Measurements from ENCODE around the gene TDRD9.
"Not testable (repeated sequence)": the region's sequence is repeated elsewhere in the genome, so short reads cannot be mapped to it uniquely, and the experiment has no call there.

The TDRD9 gene, protein sequence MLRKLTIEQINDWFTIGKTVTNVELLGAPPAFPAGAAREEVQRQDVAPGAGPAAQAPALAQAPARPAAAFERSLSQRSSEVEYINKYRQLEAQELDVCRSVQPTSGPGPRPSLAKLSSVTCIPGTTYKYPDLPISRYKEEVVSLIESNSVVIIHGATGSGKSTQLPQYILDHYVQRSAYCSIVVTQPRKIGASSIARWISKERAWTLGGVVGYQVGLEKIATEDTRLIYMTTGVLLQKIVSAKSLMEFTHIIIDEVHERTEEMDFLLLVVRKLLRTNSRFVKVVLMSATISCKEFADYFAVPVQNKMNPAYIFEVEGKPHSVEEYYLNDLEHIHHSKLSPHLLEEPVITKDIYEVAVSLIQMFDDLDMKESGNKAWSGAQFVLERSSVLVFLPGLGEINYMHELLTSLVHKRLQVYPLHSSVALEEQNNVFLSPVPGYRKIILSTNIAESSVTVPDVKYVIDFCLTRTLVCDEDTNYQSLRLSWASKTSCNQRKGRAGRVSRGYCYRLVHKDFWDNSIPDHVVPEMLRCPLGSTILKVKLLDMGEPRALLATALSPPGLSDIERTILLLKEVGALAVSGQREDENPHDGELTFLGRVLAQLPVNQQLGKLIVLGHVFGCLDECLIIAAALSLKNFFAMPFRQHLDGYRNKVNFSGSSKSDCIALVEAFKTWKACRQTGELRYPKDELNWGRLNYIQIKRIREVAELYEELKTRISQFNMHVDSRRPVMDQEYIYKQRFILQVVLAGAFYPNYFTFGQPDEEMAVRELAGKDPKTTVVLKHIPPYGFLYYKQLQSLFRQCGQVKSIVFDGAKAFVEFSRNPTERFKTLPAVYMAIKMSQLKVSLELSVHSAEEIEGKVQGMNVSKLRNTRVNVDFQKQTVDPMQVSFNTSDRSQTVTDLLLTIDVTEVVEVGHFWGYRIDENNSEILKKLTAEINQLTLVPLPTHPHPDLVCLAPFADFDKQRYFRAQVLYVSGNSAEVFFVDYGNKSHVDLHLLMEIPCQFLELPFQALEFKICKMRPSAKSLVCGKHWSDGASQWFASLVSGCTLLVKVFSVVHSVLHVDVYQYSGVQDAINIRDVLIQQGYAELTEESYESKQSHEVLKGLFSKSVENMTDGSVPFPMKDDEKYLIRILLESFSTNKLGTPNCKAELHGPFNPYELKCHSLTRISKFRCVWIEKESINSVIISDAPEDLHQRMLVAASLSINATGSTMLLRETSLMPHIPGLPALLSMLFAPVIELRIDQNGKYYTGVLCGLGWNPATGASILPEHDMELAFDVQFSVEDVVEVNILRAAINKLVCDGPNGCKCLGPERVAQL (N-terminal part only)

DNA sequence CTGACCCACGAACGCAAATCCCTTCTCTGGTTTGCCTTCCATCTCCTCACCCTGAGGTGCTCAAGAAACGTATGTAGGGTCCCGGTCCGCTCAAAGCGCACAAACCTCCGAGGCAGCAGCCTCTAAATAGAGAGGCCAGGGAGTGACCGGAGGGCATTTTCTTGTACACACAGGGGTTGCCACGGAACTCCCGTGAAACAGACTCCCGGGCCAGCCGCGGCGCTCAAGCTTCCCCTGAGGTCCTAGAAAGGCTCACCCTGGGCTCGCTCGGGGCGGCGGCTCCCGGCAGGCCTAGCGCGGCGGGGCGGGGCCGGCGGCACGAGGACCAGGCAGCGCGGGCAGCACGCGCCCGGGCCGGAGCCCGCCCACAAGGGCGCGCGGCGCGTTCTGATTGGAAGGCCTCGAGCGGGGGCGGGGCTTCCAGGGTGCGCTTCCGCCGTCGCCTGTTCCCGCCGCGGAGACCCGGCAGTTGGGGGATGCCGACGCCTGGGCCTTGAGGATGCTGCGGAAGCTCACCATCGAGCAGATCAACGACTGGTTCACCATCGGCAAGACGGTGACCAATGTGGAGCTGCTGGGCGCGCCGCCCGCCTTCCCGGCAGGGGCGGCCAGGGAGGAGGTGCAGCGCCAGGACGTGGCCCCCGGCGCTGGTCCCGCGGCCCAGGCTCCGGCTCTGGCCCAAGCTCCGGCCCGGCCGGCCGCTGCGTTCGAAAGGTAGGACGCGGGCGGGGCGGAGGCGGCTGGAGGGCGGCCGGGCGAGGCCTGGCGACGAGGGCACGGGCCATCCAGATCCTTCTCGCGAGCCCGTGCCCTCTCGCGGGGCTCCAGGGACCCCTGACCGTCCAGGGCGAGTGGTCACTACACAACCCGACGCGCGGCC lies at the start of gene TDRD9:
Gene TDRD9, plus strand, starts transcription at position 446 of the 880 bp plus-strand sequence. Its CDS starts 54 bp downstream, at position 500.
- no peak for DNase-seq (ENCODE audit: low read depth in 2 of 2)

DNA sequence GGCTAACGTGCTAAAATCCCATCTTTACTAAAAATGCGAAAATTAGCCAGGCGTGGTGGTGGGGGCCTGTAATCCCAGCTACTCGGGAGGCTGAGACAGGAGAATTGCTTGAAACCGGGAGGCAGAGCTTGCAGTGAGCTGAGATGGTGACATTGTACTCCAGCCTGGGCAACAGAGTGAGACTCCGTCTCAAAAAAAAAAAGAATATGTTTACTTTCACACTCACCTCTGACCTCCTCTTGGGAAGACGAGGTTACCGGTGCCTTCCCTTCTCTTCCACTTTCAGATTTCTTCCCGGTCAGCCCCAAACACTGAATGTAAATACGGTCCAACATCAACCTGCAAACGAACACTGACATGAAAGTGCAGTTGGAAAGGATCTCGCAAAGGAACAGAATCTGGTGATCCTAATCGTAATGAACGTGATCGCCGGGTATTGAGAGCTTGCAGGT lies 49.1 kb upstream of the TDRD9 start:
- DNase-seq (ENCODE audit: low read depth in 2 of 2): no peak

DNA sequence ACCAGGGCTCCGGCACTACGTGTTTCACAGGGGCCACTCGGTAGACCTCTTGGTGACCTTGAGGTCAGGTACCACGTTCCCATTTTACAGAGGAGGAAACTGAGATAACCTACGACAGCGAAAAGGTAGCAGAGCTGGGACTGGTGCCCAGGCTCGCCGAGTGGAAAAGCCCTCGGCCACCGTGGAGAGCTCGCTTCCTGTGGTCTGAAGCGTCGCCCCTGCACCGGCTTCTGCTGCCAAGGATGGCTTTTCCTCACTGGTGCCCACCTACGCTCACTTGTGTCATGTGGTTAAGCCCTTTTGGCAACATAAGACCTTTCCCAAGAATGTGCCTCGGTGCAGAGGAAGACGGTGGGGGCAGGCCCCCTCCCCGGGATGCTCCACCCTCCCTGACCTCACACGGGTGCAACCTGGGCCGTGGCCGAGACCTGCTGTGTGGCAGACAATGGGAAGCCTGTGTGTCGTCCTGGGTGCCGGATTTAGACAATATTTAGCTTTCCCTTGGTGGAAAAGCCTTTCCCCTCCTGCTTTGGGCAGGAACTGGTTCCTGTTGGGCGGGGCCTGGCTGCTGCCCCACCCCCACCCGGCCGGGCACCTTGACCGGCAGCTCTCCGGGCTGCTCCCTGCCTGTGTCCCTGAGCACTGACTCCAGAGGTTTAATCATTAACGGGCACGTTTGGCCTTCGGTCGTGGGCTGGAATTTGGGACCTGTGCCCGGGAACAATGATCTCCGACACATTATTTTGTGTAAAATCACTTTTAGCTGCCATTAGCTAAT lies 48.5 kb upstream of the TDRD9 start:
- DNase-seq (ENCODE audit: low read depth in 2 of 2): no peak

DNA sequence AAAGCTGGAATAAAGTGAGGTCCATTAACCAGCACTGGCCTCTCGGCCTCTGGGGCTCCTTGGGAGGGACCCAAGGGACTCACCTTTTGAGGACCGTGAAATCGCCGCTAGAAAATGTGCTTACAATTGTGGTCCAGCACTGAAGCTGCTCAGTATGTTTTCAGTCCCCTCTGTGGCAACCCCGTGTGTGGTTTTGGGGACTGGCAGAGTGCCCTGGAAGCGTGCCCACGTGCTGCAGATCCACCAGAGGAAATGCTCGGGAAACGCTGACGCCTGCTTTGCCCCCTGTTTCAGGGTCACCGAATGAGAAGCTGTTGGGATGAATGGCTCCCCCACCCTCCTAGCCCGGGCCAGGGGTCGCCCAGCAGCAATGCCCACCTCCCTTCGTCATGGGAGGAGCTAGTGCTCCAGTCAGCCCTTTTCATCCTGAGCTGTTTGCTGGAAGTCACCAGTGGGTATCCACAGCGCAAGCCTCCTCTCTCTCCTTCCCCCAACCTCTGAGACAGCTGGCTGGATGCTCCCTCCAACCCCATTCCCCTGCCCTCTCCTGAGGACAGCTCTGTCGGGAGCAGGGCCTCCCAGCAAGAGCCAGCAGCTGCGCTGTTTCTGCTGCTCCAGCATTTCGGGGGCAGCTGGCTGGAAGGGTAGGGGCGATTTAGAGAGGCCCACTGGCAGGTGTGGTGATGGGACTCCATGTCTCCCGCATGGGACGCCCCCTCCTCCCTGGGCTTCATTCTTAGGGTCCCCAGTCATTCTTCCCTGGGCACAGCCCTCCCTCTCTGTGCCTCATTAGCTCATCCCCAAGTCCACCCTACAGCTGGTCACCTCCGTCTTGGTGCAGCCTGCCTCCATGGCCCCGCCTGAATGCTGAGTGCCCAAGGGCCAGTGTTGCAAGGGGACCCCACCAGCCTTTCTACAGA lies 47.6 kb upstream of the TDRD9 start:
- no peak for DNase-seq (ENCODE audit: low read depth in 2 of 2)

DNA sequence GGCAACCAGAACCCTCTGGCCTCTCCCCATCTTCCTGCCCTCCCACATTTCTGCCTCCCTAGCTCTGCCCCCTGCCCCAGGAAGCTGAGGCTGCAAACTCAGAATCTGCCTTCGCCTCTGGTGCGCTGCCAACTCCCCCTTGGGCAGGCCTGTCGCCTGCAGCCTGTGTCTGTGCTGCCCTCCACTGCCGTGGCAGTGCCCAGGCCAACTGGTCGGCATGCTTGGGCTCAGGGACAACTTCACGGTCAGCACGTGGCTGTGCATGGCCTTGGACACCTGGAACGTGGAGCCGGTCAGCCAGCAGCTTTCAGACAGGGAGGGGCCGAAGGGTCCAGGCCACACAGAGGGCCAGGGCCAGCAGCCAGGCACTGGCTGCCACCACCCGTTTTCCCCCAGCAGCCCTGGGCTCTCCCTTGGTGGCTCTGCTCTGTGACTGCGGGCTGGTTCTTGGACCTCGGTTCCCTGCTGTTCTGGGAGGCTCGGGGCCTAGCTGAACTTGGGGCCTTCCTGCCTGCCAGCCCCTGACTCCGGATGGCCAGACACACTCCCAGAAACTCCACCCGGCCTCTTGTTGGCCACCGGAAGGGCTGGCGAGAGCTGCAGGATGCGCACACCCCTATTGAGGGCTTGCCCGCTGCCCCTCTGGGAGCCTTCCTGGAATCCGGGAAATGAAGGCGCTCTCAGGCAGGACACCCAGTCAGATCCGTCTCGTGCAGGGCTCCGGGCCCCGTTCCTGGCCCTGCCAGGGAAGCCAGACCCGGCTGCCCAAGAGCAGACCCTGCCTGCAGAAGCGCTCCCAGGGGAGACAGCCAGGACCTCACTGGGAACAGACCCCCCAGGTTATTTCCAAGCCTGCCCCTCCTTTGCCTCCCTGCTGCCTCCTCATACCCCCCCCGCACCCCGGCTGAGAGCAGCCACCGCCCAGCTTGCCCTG lies 46.7 kb upstream of the TDRD9 start:
- no peak for DNase-seq (ENCODE audit: low read depth in 2 of 2)

DNA sequence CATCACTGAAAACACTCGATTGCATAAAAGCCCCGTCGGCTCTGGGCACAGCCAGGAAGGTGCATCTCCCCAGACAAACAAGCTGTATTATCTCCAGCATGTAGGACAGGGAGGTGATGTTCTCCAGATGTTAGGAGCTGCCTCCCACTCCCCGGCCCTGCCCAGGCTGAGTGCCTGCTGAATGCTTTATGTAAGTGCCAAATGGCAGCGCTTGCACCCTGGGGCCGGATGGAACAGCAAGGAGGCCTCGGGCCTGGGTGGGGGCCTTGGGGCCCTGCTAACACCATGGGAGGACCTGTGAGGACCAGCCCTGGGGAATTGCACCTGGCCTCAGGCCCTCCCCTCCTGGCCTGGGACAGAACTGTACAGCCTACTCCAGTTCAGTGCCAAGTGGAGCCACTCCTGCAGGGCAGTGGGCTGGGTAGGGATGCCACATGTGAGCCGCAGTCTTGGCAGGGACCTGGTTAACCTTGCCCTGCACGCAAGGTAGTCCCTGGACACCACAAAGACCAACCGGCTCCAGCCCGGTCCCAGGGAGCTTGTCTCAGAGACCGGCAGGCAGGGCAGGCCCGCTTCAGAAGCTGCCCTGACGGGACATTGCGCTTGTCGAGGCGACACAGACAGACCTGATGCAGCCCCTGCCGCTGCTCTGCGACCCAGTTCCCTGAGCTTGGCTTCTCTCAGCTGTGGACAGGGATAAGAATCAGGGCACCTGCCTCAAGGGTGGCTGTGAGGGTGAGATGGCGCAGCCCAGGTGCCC lies 45.6 kb upstream of the TDRD9 start:
- no peak for DNase-seq (ENCODE audit: low read depth in 2 of 2)

DNA sequence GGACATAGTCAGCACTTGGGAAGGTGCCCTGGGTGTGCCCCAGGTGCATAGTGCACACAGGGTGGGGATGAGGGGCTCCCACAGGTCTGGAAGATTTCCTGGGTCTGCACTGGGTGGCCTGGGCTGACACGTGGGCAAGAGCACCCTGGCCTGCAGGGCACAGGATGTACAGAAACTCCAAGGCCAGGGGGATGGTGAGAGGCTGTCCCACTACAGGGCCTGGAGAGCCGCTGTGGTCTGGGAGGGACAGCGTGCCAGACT lies 45.1 kb upstream of the TDRD9 start:
- DNase-seq (ENCODE audit: low read depth in 2 of 2): no peak

DNA sequence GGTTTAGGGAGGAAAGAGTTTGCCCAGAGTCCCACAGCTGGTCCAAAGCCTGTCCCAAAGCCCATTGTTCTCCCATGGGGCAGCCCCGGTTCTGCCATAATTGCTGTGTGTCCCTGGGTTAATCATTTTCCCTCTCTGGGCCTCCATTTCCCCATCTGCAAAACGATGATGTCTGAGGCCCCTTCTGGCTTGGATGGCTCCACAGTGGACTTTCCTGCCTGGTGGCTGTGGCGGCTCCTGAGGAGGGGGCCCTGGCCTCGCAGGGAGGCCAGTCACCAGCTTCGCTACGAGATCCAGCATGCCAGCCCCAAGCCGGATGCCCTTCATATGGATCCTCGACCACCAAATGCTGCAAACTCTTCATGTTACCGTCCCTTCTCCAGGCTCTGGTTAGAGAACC lies 43.4 kb upstream of the TDRD9 start:
- DNase-seq (ENCODE audit: low read depth in 2 of 2): no peak

DNA sequence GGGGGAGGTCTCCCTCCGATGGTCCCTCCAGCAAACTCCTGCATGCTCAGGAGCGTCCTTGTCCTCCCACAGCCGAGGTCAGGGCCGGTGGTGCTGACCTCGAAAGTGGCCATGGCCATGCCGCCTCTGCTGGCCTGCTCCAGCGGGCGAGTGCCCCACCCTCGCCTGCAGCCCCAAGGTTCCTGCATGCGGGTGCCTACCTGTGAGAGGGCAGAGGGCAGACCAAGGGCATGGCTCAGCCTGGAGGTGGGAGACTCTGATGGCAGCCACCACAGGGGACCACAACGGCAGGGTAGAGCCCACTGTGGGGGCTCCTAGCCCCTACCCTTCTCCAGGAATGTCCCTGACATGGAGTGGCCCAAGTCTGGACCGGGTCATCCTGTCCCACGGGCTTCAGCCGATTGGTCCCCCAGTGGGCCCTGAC lies 42.7 kb upstream of the TDRD9 start:
- DNase-seq (ENCODE audit: low read depth in 2 of 2): no peak

DNA sequence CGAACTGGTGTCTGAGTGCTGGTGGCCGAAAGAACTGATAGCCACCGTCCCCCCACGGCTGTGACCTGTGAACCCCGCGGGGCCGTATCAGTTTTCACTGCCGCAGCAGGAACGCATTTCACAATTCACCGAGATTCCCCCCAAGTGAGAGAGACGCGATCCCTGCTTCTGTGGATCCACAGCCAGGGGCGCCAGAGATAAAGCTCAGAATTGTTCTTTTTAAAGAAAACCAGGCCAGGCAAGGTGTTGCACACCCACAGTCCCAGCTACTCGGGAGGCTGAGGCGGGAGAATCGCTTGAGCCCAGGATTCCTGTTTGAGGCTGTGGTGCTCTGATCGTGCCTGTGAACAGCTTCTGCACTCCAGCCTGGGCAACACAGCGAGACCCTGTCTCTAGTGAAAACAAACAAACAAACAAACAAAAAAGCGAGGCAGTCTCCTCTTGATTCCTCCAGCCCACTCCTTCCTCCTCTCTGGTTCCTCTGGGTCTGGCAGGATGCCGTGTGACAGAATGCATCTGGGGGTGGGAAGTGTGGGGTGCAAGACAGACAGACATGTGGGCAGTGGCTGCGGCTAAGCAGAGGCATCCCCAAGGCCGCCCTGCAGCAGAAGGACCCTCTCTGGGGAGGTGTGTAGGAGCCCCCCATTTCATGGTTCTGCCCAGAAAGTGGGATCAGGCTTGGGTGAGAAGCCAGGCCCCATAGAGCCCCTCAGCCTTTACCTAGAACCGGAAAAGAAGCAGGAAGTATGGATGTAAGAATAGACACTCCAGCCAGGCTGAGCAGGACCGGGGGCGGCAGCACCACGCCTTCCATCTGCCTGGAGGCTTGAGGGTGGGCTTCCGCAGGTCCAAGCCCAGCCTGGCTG lies 41.7 kb upstream of the TDRD9 start:
- DNase-seq (ENCODE audit: low read depth in 2 of 2): no peak

DNA sequence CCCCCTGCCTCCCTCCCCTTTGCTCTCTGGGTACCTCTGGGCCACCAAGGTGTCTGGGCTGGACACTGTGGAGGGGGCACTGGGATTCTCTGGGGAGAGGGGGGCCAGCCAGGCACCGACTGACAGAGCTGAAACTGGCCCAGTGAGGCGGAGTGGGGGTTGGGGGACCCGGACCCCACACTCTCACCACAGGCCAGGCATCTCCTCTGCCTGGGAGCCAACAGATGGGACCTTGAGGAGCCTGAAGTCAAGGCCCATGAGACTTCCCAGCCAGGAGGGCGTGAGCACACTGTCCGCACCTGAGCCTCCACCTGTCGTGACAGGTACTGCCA lies 41.1 kb upstream of the TDRD9 start:
- DNase-seq (ENCODE audit: low read depth in 2 of 2): no peak

DNA sequence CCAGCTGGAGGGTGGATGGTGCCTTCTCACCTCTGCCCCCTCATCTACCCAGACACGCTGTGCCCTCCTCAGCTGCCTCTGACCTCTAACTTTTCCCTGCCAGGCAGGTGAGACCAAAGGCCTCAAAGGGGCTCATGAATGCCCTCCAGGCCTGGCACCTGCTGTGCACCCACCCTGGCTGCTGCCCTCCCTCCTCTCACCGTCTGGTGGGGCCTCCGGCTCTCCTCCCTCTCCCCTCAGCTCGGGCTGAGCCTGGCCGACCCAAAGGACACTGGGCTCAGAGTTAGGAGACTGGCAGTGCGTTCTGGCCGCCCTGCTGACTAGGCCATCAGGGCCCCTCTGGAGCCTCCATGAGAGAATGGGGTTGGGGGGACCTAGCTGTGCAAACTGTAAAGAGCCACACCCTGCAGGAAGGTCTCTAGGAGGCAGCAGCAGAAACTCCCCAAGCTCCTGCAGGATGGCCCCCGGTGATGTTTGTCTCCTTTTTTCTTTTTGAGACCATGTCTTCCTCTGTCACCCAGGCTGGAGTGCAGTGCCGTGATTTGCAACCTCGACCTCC lies 40.6 kb upstream of the TDRD9 start:
- no peak for DNase-seq (ENCODE audit: low read depth in 2 of 2)

DNA sequence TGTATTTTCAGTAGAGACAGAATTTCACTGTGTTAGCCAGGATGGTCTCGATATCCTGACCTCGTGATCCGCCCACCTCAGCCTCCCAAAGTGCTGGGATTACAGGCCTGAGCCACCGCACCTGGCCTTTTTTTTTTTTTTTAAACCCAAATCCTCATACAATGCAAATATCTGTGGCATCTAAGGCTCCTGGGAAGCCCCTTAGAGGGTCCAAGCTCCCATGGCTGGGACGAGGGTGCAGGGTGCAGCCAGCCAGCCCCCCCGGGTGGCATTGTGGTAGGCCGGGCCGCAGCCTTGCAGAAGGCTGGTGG lies 39.3 kb upstream of the TDRD9 start:
- not testable (repeated sequence) for DNase-seq (ENCODE audit: low read depth in 2 of 2)

DNA sequence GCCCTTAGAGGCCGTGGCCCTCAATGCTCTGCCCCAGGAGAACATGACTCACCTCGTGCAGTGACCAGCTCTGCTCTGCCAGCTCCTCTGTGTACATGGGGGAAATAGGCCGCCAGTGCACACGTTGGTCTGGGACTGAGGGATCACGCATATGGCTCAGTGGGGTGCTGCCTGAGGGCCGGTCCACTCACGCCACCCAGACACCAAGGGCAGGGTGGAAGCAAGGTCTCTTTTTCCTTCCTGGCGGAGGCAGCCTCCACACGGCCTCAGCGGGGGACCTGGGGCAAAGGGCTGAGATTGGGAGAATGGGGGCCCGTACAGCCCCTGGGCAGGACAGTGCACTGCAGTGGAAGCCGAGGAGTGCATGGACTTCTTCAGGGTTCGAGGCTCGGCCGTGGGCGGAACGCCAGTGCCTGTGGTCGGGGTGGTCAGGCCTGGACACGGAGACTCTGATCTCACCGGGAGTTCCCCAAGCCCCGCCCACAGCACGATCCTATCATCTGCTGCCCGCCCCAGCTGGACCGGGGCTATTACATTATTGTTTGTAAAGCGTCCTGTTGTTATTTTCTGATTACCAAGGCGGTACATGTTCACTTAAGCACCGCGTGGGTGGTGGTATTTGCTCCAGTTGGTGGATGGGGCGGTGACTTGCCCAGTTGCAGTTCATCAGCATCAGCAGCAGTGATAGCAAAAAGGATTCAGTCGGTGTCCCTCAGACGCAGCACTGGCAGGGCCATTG lies 38.8 kb upstream of the TDRD9 start:
- no peak for DNase-seq (ENCODE audit: low read depth in 2 of 2)

DNA sequence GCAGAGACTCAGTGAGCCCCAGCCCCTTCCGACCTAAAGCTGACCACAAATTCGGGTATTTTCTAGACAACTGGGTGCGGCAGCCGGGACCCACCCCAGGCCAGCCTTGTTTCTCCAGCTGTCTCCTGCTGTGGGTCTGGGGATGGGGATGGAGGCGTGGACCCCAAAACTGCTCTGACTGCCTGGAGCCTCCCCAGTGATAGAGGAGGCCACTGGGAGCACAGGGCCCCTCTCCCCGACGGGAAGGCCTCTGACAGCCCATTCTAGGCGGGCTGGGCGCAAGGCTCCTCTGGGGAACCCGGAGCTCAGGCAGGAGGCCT lies 38.2 kb upstream of the TDRD9 start:
- DNase-seq (ENCODE audit: low read depth in 2 of 2): no peak

All from stimulated activated CD4-positive, alpha-beta T cell treated with anti-CD3 and anti-CD28 coated beads, Interleukin-15, amount 100 ng/mL, for 48 hours (primary cell).